ENCODE data around the gene RFXANK.
"Not testable (repeated sequence)": the region's sequence is repeated elsewhere in the genome, so short reads cannot be mapped to it uniquely, and the experiment has no call there.

The RFXANK gene

DNA sequence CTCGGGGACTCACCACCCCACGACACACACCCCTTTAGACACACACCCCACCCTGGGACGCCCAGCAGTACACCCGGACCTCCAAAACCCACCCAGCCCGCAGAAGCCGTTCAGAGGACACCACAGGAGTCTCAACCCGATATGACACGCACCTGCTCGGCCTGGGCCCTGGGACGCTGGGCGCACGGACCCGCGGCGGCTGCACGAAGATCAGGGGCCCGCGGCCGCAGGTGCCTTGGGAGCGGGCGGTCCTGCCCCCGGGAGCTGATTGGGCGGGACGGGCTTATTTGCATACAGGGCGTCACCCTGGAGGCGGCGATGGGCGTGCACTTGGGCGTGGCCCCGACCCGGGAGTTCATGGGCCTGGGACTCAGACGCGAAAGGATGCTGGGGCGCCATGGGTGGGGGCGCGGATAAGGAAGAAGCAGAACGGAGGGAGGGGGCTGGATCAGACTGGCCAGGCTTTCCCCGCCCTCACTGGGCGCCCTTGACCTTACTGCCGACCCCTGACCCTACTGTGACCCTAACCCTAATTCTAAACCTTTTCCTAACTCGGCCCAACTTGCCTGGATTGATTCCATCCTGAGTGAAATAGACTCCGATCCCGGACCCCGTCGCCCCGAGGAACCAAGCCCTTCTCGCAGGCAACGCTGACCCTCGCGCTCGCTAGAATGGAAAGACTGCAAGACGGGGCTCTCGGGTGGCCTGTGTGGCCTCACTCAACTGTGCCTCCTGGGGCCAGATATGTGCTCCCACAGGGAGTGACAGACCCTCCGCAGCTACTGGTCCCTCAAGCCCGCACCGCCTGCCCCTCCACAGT lies 21.8 kb upstream of the RFXANK start, which contains the start of gene MEF2B:
Gene MEF2B (minus strand): TSS at position 211 of the 820 bp plus-strand sequence. CDS start 19,528 bp downstream, outside the sequence.
- peak; percentile 65 for DNase-seq (ENCODE audit: low spot score)

DNA sequence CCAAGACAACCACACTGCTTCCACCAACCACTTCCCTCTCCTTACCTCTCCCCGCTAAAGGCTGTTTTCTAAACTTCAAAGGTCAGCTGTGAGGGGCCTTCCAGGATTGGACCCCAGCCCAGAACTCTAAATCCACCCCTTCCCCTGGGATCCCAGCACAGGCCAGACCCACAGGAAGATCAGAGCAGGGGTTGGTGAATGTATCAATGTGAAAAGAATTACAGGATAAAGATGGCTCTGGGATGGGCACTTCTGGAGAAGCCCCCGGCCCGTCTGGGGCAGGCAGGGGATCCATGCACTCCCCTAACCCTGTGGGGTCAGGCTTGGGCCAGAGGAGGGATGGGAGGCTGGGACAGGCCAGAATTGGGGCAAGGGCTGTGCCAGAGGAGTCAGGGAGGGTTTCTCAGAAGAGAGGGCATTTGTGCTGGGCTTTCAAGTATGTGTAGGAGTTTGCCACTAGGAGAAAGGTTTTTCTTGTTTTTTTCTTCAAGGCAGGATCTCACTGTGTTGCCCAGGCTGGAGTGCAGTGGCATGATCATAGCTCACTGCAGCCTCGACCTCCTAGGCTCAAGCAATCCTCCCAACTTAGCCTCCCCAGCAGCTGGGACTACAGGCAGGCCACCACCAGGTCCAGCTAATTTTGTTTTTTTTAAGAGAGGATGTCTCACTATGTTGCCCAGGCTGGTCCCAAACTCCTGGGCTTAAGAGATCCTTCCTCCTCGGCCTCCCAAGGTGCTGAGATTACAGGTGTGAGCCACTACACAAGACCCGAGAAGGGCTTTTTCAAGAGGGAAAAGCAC lies 21.0 kb upstream of the RFXANK start:
- DNase-seq (ENCODE audit: low spot score) = no peak

DNA sequence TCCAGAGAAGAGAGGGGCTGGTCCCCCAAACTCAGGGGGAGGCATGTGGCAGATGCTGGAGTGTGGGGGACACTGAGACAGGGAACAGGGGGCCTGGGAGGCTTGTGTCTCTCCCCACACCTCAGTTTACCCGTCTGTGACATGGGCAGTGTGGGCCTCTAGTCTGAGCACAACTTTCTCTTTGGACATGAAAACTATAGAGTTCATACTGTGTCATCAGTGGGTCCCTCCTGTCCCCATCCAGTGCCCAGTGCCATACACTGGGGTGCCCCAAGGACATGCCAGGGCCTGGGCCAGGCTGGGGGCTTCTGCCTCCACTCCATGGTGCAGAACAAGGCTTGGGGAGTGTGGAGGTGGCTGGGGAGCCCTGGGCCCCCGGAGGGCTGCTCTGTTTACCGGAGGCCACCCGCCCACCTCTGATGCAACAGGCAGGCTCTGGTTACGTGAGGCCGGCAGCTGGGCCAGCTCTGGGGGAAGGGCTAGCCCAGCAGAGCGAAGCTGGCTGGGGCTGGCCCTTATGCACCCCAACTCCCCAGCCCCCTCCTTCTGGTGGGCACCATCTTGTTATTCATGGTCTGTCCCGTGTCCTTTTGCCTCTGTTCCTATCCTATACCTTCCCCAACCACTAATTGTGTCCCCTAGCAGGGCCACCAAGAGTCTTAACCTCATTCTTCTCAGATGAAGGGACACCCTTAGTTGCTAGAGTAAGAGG lies 20.1 kb upstream of the RFXANK start:
- no peak for DNase-seq (ENCODE audit: low spot score)

DNA sequence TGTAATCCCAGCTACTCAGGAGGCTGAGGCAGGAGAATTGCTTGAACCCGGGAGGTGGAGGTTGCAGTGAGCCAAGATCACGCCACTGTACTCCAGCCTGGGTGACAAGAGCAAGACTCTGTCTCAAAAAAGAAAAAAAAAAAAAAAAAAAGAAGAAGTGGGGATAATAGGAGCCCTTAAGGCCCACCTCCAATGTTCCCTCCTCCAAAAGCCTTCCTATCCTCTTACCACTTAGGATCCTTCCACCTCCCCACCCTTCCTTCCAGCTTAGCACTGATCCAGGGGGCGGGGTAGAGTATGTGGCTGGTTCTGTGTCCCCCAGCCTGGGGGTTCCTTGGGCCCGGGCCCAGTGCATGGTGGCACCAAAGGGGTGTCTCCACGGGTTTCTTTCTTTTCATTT lies 18.8 kb upstream of the RFXANK start:
- DNase-seq (ENCODE audit: low spot score) = not testable (repeated sequence)

DNA sequence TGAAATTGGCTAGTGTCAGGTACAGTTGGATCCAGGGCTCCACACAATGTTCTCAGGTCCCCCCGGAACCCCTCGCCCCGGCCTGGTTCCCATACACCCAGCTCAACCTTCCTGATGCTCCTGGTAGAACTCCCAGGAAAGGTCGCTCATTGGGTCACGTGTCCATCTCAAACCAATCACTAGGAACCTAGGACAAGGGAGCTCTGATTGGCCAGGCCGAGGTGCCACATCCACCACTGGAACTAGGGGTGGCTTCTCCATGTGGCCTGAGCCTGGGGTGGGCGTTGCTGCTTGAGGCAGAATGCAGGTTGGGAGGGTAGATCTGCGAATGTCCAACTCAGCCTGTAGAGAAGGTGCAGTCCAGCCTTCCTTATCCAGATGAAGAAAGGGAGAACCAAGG lies 15.1 kb upstream of the RFXANK start:
- DNase-seq (ENCODE audit: low spot score) = no peak

DNA sequence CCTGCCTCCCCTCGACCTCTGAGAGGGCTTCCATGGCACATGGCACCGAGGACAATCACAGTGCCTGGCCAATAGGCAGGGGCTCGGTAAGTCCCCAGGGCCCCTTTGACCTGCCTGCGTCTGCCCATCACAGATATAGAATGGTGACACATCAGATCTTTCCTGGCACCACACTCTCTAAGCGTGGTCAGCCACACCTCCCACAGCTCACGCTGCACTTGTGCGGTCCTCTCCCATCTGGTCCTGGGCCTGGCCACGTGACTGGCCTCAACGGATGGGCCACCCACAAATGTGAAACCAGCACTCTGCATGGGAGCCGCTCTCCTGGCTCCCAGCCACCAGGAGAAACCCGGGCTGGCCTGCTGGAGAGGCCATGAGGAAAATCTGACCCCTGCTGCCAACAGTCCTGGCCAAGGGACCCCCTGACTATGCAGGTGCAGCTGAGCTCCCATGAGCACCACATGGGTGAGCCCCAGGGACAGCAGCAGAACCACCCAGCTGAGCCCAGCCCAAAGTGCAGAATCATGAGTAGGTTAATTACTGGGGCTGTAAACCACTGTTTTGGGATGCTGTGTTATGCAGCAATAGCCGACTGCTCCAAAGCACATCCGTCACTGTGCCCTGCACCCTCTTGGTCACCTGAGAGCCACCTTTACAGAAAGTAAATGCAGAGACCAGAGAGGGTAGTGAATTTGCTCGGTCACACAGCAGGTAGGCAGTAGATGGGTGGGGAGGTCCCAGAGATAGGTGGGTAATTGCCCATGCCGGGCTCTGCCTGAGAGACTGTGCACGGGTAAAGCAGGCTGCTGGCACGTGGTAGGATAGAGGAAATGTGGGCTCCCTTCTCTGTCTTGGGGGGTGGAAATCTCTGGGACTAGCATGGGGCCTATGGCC lies 12.3 kb upstream of the RFXANK start:
- DNase-seq (ENCODE audit: low spot score) = no peak

DNA sequence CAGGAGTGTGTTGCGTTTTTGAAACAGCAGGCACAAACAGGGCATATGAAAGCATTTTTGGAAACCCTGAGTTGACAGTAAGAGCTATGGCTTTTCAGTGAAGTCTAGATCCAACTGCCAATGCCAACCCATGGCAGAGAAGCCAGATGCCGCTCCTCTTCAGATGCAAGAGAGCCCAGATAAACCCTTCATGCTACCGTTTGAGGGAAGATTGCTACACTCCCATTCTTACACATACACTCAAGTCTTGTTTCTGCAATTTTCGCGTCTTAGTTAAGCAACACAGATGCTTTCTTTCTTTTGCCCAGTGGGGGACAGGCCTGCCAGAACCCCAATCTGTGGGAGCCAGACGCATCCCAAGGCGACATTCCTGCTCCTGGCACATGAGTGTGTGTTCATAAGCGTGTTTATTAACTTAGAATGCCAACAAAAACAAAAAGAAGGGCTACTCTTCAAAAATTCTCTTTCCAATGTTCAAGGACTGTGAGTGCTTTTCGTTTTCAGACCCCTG lies 10.5 kb upstream of the RFXANK start:
- DNase-seq (ENCODE audit: low spot score) = no peak

DNA sequence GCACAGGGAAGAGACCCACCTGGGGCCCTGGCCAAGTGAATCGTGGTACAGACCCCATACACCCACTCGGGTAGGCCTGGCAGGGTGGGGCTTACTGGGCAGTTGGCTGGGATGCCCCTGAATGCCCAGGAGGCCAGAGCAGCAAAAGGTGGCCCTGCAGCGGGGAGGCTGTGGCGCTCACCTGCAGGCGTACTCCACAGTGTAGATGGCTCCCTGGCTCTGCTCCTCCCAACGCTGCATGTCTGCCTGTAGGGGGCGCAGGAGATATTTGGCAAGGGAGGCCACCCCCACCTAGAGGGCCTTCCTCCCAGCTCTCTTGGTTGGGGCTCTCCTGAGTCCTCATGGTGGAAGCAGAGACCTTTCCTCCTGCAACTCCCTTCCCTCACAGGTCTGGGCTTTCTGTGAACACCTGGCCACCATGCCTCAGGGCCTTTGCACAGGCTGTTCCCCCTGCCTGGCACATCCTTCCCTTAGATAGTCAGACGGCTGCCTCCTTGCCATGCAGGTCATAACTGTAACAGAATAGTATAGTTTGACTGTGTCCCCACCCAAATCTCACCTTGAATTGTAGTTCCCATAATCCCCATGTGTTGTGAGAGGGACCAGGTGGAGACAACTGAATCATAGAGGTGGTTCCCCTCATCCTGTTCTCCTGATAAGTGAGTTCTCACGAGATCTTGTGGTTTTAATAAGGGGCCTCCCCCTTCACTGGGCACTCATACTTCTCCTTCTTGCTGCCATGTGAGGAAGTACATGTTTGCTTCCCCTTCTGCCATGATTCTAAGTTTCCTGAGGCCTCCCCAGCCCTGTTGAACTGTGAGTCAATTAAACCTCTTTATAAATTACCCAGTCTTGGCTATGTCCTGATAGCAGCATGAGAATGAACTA lies 6.0 kb upstream of the RFXANK start:
- peak; percentile 62 for DNase-seq (ENCODE audit: low spot score)

DNA sequence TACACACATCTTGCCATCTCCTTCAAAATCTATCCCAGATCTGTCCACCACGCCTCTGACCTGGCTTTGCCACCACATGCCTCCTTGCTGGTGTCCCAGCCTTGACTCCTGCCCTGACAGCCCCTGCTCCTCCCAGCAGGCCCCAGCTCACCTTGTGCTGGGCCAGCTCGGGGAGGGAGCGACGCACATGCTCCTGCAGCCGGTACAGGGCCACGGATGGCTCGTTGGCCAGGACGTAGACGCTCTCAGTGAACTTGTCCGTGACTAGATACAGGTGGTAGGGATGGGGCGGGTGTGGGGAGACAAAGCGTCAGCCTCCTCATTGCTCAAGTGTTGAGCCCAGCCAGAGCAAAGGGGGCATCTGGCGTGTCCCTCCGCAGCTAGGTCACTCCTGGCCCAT lies 5.3 kb upstream of the RFXANK start:
- DNase-seq (ENCODE audit: low spot score) = no peak

DNA sequence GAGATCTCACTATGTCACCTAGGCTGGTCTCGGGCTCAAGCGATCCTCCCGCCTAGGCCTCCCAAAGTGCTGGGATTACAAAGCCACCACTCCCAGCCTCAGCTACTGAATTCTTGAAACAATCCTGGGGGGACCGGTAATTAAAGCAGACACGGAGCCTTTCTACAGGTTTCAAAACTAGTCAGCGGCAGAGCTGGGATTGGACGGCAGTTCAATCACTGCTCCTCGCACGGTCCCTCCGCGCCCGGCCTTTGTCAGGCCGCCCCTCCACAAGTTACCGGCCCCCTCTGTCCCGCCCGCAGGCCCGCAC lies 335 bp upstream of the RFXANK start:
- DNase-seq (ENCODE audit: low spot score) = no peak

DNA sequence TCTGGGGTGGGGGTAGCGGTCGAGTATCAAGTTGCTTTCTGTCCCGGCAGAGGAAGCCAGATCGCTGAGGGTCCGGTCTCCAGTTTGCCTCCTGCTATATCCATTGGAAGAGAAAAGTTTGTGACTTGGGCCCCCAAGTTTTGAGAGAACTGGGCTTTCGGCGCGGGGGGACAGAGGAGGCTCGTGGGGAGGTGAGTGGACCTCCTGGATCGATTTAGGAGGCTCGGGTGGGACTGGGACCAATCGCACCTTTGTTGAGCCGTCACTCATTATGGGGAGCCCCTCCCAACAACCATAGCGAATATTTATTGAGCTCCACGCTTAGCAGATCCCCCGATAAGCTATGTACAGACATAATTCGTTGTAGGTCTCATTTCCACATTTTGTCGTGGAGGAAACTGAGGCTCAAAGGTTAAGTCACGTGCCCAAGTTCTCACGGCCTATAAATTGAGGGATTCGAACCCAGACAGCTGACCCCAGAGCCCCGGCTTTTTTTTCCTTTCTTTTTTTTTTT lies 909 bp downstream of the RFXANK start:
- DNase-seq (ENCODE audit: low spot score) = no peak

DNA sequence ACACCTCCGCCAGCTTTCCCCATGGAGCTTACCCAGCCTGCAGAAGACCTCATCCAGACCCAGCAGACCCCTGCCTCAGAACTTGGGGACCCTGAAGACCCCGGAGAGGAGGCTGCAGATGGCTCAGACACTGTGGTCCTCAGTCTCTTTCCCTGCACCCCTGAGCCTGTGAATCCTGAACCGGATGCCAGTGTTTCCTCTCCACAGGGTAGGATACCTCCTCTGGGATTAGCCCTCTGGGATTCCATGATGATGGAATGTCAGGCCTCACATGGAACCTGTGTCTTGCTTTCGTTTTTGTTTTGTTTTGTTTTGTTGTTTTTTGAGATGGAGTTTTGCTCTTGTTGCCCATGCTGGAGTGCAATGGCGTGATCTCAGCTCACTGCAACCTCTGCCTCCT lies 1.9 kb downstream of the RFXANK start:
- DNase-seq (ENCODE audit: low spot score) = no peak

DNA sequence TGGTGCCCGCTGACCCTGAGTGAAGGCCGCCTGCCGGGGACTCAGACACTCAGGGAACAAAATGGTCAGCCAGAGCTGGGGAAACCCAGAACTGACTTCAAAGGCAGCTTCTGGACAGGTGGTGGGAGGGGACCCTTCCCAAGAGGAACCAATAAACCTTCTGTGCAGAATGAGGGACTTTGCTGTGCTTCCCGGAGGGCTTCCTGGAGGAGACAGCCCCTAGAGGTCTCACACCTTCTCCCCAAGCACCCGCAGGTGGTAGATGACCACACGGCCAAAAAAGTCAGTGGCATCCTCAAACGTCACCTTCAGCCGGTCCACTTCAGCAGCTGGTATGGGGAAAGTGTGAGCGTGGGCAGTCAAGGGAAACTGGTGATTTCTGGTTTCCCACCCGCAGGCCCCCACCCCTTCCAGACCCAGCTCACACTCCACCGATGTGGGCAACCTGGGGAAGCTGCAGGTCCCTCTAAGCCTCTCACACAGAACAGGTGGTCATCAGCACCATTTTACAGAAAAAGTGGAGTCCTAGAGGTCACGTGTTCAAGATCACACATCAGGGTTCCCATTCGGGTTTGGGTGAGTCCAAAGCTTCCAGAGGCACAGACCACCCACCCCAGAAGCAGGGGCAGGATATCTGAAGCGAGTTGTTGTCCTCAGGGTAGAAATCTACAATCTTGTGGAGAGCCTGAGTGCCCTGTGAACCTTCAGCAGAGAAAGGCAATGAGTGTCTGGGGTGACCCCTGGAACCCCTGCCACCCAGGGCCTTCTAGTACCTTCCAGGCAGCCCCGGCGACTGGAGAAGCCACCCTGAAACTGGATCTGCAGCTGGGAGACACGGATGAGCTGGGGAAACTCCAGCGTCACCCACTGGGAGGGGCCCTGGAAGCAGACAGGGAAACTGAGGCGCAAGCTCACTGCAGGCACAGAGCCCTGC lies 9.9 kb downstream of the RFXANK start:
- no peak for DNase-seq (ENCODE audit: low spot score)

DNA sequence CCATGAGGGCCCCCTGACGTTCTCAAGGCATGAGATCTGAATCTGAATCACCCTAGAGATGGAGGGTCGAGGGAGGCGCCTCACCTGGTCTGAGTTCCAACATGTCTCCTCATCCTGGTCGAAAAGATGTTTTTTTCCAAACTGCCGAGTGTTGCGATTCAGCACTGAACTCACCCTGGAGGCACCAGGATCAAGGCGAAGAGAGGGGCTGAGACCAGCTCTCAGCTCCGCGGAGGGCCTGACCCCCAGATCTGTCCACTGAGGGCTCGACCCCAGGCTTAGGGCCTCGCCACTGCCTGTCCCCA lies 10.6 kb downstream of the RFXANK start:
- no peak for DNase-seq (ENCODE audit: low spot score)

DNA sequence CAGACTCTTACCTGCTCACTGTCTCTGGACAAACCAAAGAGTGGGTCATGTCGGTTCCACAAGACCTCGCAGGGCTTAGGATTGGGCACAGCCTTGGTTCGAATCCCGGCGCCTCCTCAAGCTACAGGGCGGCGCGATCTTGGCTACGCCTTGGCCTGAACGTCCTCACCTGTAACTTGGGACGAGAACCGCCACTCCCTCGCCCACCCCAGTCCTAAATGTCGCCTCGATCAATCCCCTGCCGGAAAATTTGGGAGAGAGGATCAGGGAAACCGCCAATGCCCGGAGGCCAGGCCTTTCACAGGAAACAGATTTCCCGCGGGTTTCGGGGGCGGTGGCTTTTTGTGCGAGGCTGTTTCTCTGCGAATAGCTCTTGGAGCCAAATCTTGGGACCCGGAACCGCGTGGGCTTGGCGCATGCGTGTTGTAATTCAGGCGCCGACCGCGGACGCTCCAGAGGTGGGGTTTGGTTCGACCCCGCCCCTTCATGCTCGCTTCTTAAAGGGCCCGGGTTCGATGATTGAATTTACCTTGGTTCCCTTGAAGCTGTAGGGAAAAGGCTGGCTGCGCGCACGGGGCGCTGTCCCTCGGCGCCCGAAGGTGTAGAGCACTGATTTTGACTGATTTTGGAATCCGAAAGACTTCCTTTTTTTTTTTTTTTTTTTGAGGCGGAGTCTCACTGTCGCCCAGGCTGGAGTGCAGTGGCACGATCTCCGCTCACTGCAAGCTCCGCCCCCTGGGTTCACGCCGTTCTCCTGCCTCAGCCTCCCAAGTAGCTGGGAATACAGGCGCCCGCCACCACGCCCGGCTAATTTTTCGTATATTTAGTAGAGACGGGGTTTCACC lies 11.2 kb downstream of the RFXANK start, which contains the start of gene NR2C2AP:
Gene NR2C2AP (minus strand): TSS at position 403 of the 845 bp plus-strand sequence. CDS start 354 bp downstream, at position 49.
- DNase-seq (ENCODE audit: low spot score) = peak; percentile 92

DNA sequence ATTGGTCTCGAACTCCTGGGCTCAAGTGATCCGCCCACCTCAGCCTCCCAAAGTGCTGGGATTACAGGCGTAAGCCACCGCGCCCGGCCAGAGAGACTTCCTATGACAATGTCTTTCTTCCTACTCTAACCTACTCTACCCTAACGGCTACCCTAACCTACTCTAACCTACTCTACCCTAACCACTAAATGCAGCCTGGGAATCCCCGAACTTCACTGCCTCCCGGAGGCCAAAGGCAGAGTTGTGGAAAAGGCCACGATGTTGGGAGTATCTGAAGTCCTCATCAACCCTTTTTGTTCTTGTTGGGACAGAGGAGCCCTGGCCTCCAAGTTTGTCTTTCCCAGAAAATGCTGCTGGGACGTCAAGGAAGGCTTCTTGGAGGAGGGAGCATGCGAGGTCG lies 12.1 kb downstream of the RFXANK start:
- DNase-seq (ENCODE audit: low spot score) = no peak

DNA sequence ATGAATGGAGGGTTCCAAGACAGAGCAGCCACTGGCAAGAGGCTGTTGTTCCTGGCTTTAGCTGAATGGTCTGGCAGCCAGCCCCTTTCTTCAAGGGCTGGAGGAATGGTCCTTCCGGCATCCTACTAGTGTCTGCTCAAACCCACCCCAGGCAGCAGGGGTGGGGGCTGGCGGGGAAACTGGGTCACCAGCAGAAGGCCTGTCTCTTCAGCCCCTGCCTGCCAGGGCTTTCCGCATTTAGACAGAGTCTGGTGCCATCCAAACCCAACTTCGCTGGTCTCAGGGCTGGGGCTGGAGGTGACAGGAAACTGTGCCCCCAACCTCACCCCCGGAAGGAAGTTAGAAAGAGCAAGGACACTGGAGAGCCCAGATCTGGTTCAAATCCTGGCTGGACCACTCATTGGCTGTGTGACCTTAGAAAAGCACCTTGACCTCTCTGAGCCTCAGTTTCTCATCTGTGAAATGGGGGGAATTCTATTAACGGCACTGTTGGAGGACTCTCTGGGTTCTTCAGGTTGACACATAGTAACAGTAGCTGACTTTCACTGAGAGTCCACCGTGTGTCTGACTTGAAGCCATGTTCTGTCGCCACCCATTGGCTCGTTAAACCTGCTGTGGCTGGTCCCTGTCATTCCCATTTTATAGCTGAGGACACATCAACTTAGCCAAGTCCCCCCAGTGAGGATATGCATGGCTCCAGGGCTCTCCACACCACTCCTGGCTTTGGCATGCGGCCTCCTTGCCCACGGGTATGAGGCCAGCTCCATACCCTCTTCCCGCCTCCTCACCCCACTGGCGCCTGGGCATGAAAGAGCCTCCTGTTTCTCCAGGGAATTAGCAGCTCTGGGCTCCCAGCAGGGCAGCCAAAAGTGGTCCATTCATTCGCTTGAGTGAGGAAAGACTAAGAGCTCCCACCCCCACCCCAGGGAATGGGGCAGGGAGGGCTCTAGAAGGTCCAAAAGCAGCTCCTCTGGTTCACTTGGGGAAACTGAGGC lies 13.7 kb downstream of the RFXANK start:
- no peak for DNase-seq (ENCODE audit: low spot score)
